ENCODE measurements around the gene AKAP6. TPM values are rescaled to one million over a fixed set of nuclear protein-coding genes. Genes with fewer than 3 reads are reported as not detected.

AKAP6 gene
- total and polyA plus RNA-seq, 2 of the 8 experiments (the other 6 are each of a cell fraction or from before 2014, with no cell fraction given): 0.09 to 0.89 TPM

DNA sequence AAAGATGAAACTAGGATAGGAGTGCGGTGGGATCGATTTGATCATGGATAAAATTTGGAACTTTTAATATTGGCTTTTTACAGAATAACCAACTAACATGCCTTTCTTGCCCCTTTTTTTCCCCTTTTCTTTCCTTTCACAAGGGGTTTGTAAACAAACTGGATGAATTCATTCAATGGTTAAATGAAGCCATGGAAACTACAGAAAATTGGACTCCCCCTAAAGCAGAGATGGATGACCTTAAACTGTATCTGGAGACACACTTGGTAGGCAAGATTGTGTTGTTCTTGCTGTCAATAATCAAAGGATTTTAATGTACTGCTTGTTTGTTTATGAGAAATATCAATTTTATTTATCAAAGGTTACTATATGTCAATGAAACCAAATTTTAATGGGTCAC is 247.9 kb downstream of the AKAP6 start (continued):
- TF ChIP-seq SP1 (IDR thresholded peaks at IDR 0.05; ENCODE audit: low read depth, low read length) (no peak), ATF2 (IDR thresholded peaks at IDR 0.05; ENCODE audit: low read length) (no peak), CBX5 (IDR thresholded peaks at IDR 0.05; ENCODE audit: low read depth, low read length) (no peak), YY1 (IDR thresholded peaks at IDR 0.05; ENCODE audit: low read depth, low read length) (no peak), EP300 (IDR thresholded peaks at IDR 0.05; ENCODE audit: borderline replicate concordance in 1 of 2, low read depth in 2 of 2, low read length in 2 of 2) (no peak)
- TF ChIP-seq, protein P1, sequence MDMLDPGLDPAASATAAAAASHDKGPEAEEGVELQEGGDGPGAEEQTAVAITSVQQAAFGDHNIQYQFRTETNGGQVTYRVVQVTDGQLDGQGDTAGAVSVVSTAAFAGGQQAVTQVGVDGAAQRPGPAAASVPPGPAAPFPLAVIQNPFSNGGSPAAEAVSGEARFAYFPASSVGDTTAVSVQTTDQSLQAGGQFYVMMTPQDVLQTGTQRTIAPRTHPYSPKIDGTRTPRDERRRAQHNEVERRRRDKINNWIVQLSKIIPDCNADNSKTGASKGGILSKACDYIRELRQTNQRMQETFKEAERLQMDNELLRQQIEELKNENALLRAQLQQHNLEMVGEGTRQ (IDR thresholded peaks at IDR 0.05; ENCODE audit: low read length): no peak
